NCI-H748 (cell line): ENCODE results near the gene ACAP2.
"Not testable (repeated sequence)": the region's sequence is repeated elsewhere in the genome, so short reads cannot be mapped to it uniquely, and the experiment has no call there.

Source experiments
- DNase-seq: peaks from one replicate; lab custom pipeline; 2025; ENCODE audit not compliant: unreplicated experiment; lab: John Stamatoyannopoulos, UW

The ACAP2 gene

DNA sequence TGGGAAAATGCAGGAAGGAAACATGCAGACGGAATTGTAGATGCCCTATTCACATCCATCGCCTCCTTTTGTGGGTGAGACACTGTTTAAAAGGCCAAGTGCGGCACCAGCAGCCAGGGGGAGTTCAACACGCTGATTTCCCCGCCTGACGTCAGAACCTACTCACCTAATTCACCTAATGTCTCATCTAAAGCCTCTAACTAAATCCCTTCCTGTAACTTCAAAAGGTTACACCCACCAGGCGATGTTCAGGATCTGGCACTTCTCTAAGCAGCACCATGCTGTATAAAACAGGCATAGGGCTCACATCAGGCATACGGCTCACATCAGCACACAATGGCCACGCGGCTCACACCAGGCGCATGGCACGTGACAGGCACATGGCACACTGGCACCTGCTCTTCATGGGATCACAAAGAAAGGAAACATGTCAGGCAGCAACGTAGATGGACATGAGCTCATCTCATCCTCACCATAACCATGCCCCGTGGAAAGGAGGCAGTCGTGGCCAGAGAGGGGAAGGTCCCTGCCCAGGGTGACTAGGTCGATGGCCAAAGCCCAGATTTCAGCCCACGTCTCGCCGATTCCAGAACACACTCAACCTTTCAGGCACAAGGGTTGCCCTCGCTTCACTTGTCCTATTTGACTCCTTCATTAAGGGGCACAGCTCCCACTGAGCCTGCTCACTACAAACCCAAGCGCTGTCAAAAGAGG is 193.6 kb downstream of the ACAP2 start:
- DNase-seq = no peak

DNA sequence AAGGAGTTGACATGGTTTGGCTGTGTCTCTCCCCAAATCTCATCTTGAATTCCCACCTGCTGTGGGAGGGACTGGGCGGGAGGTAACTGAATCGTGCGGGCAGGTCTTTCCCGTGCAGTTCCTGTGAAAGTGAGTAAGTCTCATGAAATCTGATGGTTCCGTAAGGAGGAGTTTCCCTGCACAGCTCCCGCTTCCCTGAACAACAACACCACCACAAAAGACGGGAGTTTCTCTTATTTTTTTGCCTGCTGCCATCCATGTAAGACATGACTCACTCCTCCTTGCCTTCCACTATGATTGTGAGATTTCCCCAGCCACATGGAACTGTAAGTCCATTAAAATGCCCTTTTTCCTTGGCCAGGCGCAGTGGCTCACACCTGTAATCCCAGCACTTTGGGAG is 194.5 kb downstream of the ACAP2 start:
- DNase-seq = no peak

DNA sequence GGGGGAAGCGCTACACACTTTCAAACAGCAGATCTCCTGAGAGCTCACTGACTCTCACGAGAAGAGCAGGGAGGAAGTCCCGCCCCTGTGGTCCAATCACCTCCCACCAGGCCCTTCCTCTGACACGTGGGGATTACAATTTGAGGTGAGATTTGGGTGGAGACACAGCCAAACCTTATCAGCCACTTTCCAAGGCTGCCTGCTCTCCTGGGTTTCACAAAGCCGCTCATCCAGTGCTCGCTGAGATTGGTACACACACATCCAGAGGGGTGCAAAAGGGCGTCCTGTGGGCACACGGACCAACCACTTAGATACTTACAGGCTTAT is 195.0 kb downstream of the ACAP2 start:
- DNase-seq = no peak

DNA sequence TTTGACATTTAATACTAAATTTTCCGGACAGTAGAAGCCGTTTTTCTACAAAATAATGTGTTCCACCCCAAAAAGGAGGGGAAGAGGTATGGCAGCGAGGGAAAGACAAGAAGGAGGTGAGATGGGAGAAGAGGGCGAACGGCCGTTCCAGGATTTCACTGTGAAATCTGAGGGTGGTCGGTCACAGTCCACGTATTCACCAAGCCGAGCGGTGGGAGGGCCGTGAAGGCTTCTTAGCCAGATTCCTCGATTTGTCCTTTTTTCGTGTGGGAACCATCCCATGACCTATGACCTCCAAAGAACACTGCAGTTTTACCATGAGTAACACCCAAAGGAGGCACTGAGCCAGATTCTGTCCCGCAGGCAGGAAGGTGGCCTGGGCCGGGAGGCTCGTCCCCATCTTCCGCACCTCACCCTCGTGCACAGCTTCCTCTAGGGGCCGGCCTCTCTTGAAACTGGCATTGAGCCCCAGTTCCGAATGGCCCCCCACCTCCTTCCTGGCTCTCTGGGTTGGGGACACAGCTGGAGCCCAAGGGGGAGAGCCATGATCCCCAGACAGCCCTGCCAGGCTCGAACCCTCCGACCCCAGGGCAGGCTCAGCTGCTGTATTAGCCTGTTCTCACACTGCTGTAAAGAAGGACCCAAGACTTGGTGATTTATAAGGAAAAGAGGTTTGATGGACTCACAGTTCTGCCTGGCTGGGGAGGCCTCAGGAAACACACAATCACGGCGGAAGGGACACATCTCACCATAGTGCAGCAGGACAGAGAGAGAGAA is 195.5 kb downstream of the ACAP2 start:
- DNase-seq = no peak

DNA sequence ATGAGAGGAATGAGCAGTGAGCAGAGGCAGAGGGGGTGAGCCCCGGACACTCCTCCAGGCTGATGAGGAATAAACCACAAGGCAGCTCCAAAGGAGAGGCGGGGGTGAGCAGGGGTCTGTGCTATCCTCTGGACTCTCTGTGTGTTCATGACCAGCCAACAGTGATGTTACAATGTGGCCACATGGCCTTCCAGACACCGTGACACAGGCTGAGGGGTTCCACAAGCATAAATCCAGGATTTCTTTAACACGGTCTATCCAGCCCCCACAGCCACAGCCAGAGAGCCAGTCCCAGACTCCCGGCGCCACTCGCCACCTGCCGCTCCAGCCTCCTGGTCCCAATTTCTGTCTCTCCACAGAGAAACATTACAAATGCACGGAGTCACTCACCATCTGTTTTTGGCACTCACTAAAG is 196.2 kb downstream of the ACAP2 start:
- DNase-seq = no peak

DNA sequence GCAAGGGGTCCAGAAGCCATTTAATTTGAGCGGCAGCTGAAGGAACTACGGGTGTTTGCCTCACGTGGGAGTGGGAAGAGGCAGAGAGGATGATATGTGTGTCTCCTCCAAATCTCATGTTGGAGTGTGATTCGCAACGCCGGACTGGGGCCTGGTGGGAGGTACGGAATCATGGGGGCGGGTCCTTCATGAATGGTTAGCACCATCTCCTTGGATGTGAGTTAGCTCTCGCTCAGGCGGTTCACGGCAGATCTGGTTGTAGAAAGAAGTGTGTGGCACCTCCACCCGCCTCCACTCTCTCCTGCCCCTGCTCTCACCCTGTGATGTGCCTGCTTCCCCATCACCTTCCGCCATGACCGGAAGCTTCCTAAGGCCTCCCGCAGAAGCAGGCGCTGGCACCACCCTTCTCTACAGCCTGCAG is 197.3 kb downstream of the ACAP2 start:
- no peak for DNase-seq

DNA sequence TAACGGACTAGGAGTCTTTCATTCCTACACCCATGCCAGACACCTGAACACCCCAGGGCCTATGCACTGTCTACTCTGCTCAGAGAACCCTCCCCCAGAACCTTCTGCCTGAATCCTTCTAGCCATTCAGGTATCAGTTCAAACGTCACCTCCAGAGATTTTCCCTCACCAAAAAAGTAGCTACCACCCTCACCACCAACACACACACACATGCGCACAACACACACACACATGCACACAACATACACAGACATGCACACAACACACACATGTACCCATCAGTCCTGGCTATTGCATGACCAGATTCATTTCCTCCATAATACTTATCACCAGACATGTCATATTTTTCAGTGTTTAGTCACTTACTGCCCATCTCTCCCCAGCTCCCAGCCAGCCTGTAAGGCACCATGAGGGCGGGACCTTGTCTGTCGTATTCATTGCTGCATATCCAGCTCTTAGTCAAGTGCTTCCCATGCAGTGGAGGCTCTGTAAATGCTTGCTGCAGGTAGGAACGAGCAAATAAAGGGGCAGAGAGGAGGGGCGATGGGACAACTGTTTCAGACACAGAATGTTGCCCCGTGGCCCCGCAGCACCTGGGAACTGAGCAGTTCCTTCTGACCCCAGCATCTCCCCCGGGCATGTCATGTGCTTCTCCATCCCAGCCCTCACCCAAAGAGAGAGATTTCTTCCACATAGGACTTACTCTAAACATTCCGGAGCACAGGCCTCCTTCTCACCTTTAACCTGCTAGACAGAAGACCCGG is 201.0 kb downstream of the ACAP2 start:
- DNase-seq = no peak

DNA sequence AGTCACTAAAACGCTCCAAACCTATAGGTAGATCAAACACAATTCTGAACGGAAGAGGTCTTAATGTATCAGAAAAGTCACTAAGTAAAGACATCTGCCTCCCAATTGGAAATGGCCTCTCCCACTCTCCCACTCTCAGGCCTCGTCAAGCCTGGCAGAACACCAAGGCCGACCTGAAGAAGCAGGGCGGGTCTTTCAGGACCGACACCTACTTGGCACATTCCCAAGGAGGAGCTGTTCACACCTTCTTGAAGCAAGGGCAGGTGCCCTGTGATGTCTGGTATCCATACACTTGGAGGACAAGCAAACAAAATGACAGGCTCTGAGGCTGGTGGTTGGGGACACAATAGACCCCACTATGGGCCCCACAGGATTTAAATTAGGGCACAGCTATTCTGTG is 201.9 kb downstream of the ACAP2 start:
- no peak for DNase-seq

DNA sequence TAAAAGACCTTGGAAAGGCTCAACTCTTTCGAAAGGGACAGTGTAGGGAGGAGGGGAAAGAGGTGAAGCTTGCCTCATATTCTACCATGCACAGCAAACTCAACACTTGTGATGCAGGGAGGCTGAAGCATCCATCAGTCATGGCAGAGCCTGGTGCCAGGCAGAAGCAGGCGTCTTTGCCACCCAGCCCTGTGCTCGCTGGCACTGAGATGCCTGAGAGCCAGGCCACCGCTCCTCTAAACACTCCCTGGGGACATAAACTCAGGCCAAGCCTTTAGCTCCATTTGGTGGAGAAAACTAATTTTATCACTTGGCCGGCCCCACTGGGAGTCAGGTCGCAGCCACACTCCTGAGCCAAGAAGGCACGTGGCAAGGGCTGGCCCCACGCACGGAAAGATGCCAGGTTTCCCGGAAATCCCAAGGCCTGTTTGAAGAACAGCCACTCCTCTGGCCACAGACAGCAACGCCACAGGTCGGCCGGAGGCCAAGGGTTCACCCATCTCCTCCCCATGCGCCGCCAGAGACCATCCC is 202.6 kb downstream of the ACAP2 start:
- no peak for DNase-seq

DNA sequence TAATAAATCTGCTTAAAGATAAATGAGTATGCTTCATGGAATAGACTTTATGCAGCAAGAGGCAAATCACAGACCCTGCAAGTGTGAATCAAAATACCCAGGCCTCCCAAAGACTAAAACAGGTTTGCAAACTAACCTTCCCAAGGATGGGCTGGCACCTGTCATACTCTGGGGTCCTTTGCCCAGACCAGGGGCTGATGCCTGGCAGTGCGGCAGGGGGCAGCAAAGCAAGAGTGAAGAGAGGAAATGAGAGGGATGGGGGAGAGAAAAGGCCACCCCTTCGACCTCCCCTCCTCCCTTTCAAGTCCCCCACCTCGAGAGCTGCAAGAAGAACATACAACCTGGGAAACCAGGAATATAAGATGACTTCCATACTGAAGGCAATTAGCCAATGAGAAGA is 203.7 kb downstream of the ACAP2 start:
- DNase-seq = no peak

DNA sequence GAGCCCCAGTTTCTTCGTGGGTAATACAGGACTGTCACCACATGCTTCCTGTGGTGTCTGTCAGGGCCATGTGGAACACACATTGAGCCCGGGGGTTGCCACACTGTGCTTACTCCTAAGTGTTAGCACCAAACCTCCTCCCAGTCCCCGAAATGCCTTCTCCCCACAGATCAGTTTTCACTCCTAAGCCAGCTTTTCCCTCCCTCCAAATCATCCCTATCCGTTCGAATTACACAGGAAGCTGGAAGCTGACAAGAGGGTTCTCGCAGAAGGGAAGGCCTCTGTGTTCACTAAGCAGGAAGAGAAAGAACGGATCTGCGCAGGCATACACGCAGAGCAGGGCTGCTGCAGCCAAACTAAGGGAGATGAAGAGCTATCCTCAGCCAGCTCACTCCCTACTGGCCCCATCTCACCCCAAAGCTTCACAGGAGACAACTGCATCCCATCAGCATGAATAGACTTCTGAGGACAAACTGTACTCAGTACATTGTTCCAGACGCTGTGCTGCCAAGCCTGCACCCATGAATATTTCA is 204.2 kb downstream of the ACAP2 start:
- no peak for DNase-seq

DNA sequence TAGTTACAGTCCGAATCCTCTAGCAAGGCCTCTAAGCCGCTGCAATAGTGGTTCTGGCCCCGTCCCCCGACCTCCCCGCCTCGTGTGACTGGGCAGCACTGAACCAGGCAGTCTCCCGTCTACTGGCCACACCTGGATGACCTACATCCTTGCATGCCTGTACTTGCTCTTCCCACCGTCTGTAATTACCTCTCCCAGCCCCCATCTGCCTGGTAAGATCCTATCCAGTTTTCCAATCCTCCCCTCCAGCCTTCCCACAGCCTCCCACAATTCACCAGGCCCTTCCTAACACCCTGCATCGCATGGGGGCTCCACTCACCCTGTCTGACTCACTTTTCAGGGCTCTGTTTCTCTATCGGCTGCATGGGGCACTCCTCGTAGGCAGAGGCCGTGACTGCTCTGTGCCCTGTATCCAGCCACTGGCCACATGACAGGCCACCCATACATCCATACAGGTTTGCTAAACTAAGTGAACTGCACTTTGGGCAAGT is 204.7 kb downstream of the ACAP2 start:
- no peak for DNase-seq

DNA sequence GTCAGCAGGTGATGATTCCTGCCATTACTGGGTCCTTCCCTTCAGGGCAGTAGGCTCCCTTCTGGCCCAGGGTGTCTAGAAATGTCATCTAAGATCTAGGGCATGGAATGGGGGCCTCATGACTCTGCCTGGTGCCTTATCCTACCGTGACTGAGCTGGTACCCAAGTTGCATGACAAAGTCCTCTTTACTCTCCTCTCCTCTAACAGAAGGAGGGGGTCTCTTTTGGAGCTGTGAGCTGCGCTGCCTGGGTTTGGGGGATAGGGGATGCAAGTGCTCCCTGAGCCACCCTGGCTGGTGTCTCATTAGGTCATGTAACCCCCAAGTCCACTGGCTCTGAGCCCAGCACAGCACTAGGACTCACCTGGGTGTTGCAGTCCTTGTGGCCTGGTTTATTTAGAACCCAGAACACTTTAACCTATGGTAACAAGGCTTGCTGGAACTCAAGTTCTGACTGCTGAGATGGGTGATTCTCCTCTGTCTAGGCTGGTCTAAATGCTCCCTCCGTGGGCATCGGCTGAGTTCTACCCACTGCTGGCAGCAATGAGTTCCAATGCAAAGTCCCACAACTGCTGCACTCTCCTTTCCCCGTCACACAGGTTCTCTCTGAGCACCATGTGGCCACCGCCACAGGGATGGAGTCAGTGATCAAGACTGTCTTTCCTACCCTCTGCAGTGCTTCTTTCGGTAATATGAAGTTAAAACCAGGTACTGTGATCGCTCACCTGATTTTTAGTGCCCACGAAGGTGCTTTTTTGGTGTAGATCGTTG is 205.8 kb downstream of the ACAP2 start:
- DNase-seq = no peak

DNA sequence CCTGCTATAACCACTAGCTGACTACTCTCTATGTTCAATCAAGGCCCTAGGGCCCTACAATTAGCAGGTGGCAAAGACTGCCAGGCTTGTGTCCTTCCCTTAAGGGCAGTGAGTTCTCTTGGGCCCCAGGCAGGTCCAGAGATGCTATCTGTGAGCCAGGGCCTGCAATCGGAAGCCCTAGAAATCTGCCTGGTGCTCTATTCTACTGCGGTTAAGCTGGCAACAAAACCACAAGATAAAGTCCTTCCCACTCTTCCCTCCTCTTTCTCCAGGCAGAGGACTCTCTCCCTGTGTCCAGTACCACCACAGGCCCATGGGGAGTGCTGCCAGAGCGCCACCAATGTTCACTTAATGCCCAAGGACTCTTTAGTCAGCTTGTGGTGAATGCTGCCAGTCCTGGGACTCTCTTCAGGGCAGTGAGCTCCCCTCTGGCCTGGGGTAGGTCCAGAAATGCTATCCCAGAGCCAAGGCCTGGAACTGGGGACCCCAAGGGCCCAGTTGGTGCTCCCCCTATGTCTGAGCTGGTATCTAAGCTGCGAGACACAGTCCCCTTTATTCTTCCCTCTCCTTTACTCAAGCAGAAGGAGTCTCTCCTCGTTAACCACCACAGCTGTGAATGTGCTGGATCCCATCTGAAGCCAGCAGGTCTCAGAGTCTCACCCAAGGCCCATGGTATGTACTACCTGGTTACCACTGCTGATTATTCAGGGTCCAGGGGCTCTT is 206.6 kb downstream of the ACAP2 start:
- DNase-seq = no peak

DNA sequence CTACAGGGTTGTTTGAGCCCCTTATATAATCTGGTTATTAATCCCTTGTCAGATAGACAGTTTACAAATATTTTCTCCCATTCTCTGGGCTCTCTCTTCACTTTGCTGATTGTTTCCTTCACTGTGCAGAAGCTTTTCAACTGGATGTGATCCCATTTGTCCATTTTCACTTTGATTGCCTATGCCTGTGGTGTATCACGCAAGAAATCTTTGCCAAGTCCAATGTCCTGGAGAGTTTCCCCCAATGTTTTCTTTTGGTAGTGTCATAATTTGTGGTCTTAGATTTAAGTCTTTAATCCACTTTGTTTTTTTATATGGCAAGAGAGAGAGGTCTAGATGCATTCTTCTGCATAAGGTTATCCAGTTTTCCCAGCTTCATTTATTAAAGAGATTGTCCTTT is 212.6 kb downstream of the ACAP2 start:
- DNase-seq = no peak

DNA sequence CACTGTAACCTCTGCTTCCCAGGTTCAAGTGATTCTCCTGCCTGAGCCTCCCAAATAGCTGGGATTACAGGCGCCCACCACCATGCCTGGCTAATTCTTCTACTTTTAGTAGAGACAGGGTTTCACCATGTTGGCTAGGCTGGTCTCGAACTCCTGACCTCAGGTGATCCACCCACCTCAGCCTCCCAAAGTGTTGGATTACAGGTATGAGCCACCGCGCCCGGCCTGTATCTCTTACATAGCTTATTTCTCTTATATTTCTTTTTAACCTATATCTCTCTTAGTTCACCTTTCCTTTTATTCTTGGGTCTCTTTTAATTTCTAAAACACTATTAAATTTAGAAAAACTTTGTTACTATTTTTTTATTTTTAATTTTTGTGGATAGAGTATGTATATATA is 213.9 kb downstream of the ACAP2 start:
- DNase-seq = not testable (repeated sequence)

DNA sequence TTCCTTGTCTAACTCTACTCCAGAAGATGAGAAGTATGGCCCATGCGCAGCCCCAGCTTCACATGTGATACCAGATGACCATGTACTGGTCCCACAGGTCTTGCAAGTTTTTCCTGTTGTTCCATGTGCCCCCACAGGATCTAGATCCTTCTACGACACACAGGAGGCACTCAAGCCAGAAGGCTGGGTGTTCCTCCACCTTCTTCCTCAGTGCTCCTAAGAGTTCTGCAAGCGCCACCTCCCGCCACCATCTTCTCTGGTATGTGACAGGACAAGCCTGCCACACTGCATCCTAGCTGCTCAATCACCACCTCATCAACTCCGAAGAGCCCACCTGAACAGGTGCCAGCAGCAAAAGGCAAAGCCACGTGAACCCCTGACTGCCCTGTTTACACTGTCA is 214.9 kb downstream of the ACAP2 start:
- DNase-seq = no peak

DNA sequence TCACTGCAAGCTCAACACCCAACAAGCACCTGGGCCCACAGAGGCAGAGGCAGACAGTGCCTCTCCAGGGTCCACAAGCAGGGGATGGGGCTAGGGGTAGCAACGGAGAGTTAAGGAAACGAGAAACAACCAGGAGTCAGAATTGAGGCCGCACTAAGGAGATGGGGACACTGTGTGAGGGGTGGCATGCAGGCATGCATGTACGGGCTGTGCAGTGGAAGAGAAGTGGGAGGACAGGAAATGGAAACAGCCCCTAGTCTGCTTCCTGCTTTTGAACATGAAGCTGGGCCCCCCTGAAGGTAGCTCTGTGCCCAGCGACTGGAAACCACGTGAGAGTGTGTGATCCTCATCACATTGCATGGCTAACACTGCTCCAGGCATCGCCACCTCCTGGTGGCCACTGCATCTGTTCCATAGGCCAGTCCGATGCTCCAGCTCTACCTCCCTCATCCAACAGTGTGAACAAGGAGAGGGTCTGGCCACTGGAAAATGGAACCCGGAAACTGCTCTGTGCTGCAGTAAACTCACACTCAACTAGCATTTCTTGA is 215.8 kb downstream of the ACAP2 start:
- DNase-seq = no peak

DNA sequence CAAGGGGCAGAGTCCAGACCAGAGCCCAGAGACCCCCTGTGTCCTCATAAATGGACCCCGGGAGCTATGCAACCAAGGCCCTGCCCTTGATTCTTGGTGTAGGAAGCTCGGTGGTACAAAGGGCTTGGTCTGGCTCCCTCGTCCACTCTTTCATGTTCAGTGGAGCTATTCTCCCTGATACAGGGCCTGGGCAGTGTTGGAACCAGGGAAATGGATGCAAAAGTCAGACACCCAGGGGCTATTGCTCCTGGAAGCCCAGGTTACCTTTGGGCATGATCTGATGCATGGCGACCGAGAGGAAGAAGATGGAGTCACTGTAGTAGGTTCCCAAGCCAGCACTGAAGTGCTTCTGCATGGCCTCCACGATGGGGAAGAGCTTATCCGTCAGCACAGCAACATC is 216.4 kb downstream of the ACAP2 start:
- DNase-seq = no peak
